Measurements from ENCODE around the gene VSTM2B. TPM values are rescaled to one million over a fixed set of nuclear protein-coding genes. Genes with fewer than 3 reads are reported as not detected.

Gene VSTM2B
- total and polyA plus RNA-seq, 2 of the 4 experiments (the other 2 are of a cell fraction) = not detected

- CTCF ChIA-PET = interaction anchor here (0.7 kb wide), 1 partner anchor 461 kb away, joined by 3 read pairs; no protein-coding TSS in a partner anchor
- in situ Hi-C loops (cut with MboI; ENCODE audit: low sequenced_read_pairs) = no loop called here
Observed at GRCh38 chr19:29573486-29573885, 47.7 kb downstream of the VSTM2B start.

More at GRCh38 chr19:29573486-29573885, 47.7 kb downstream of the VSTM2B start:
- intact Hi-C loops (cut with micrococcal nuclease) = no loop called here
- Histone ChIP-seq H4K91ac (ENCODE audit: insufficient read depth, low read depth, low read length) (no peak overlapping the region), H2BK5ac (ENCODE audit: low read depth, low read length, poor library complexity, severe bottlenecking) (no peak overlapping the region), H3K27me3 (ENCODE audit: control insufficient read depth, insufficient read depth, low read length) (peaks cover 6% of the 10 kb centered on the region; the same call in 1 of the 2 replicates), H2AK5ac (ENCODE audit: low read depth, low read length) (no peak overlapping the region), H3K14ac (replicated peaks; ENCODE audit: low read depth, low read length) (no peak overlapping the region), H3K4me3 (ENCODE audit: insufficient read depth, low read depth, low read length) (no peak overlapping the region), H3K79me1 (ENCODE audit: low read depth in 1 of 2, low read length in 2 of 2) (no peaks in the 10 kb centered on the region), H2AFZ (replicated peaks; ENCODE audit: low read length, poor library complexity) (no peak overlapping the region), H3K9me3 (ENCODE audit: control insufficient read depth, insufficient read depth, low read length) (no peaks in the 10 kb centered on the region), H2BK20ac (ENCODE audit: low read depth, low read length) (no peak overlapping the region), H2BK120ac (ENCODE audit: low read depth, low read length) (no peak overlapping the region), H3K56ac (ENCODE audit: extremely low read depth, insufficient read depth, low read length) (no peak overlapping the region), H2AK9ac (replicated peaks; ENCODE audit: low read depth, low read length, poor library complexity) (no peak overlapping the region), H3K9ac (ENCODE audit: low read depth, low read length) (no peak overlapping the region), H4K5ac (ENCODE audit: low read depth, low read length) (no peak overlapping the region), H3K9me1 (ENCODE audit: insufficient read depth, low read length) (no peaks in the 10 kb centered on the region), H4K8ac (ENCODE audit: low read depth in 2 of 2, low read length in 2 of 2) (no peak overlapping the region), H3K23ac (ENCODE audit: low read depth, low read length) (no peak overlapping the region), H3K4me2 (ENCODE audit: low read depth, low read length) (no peak overlapping the region), H3K27ac (ENCODE audit: insufficient read depth, low read length) (no peak overlapping the region), H2BK15ac (ENCODE audit: low read depth, low read length) (no peak overlapping the region), H3K4ac (ENCODE audit: low read depth, low read length) (no peak overlapping the region), H3K36me3 (ENCODE audit: control insufficient read depth, insufficient read depth, low read length) (no peaks in the 10 kb centered on the region), H3K4me1 (ENCODE audit: control insufficient read depth, insufficient read depth, low read length) (no peaks in the 10 kb centered on the region), H3K18ac (ENCODE audit: low read depth, low read length) (no peak overlapping the region), H4K20me1 (ENCODE audit: insufficient read depth, low read length) (no peaks in the 10 kb centered on the region)
- POLR2A ChIA-PET (ENCODE audit: unreplicated experiment) = no interaction called here
- ATAC-seq (ENCODE audit: low read depth) = no peak
- TF ChIP-seq BHLHE40 (IDR thresholded peaks at IDR 0.05; ENCODE audit: low read depth, low read length) (no peak), MAZ (IDR thresholded peaks at IDR 0.05; ENCODE audit: borderline replicate concordance, low read depth, low read length) (no peak), RAD21 (IDR thresholded peaks at IDR 0.05; ENCODE audit: low read length) (no peak), RCOR1 (IDR thresholded peaks at IDR 0.05; ENCODE audit: insufficient replicate concordance, low read length) (no peak), RFX5 (IDR thresholded peaks at IDR 0.05; ENCODE audit: low read depth, low read length) (no peak), MAFK (IDR thresholded peaks at IDR 0.05; ENCODE audit: low read depth, low read length) (no peak), SMC3 (IDR thresholded peaks at IDR 0.05; ENCODE audit: low read depth, low read length) (no peak), USF2 (IDR thresholded peaks at IDR 0.05; ENCODE audit: low read depth, low read length) (no peak), CEBPB (IDR thresholded peaks at IDR 0.05; ENCODE audit: low read depth, low read length) (no peak), NFE2L2 (IDR thresholded peaks at IDR 0.05; ENCODE audit: low read depth, low read length) (no peak), MXI1 (IDR thresholded peaks at IDR 0.05; ENCODE audit: borderline replicate concordance, low read depth, low read length) (no peak), POLR2A (IDR thresholded peaks at IDR 0.05; ENCODE audit: low read depth, low read length) (no peak), CHD1 (IDR thresholded peaks at IDR 0.05; ENCODE audit: low read depth, low read length) (no peak), FOS (IDR thresholded peaks at IDR 0.05; ENCODE audit: low read depth, low read length) (no peak)
- TF ChIP-seq, protein P1, sequence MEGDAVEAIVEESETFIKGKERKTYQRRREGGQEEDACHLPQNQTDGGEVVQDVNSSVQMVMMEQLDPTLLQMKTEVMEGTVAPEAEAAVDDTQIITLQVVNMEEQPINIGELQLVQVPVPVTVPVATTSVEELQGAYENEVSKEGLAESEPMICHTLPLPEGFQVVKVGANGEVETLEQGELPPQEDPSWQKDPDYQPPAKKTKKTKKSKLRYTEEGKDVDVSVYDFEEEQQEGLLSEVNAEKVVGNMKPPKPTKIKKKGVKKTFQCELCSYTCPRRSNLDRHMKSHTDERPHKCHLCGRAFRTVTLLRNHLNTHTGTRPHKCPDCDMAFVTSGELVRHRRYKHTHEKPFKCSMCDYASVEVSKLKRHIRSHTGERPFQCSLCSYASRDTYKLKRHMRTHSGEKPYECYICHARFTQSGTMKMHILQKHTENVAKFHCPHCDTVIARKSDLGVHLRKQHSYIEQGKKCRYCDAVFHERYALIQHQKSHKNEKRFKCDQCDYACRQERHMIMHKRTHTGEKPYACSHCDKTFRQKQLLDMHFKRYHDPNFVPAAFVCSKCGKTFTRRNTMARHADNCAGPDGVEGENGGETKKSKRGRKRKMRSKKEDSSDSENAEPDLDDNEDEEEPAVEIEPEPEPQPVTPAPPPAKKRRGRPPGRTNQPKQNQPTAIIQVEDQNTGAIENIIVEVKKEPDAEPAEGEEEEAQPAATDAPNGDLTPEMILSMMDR (conservative IDR thresholded peaks at IDR 0.05; ENCODE audit: low read depth, low read length) = no peak
- WGBS, 2 experiments (ENCODE audit: extremely low coverage in 2 of 2, insufficient read length in 1 of 2) = 60% methylated on average over 2 of the region's 7 CpGs; no CpG with 5 or more reads in 1 of the 2 experiments
- BruUV-seq (replicated peaks) = no TSS peak
- DNase-seq = no peak
- dilution Hi-C loops (cut with HindIII; ENCODE audit: low sequenced_read_pairs, unreplicated experiment) = no loop called here

All from IMR-90 (cell line).